Glomerular visceral epithelial cell (primary cell): ENCODE data around the gene RNF144B.
"Not testable (repeated sequence)": the region's sequence is repeated elsewhere in the genome, so short reads cannot be mapped to it uniquely, and the experiment has no call there.

ENCODE experiments used
- DNase-seq: peaks from one replicate; pipeline ENCODE4 v3.0.0-alpha.2; 2016; ENCODE audit errors: extremely low spot score

RNF144B gene

DNA sequence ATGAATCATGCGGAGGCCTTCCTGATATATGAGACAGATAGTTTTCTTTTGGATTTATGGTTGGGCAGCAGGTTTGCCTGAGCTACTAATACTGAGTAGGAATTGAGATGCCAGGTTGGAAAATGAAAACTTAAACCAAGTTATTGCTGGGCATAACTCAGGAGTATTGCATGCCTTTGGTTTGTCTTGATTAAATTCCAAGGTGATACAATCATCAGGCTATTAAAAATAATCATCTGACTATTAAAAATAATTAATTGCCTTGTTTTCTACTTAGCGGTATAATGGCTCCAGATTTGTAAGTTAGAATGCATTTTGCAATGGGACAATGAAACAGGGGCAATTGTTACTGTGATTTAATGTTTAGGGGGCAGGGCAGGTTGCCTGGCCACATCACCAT, 15.5 kb upstream of the RNF144B start:
- no peak for DNase-seq

DNA sequence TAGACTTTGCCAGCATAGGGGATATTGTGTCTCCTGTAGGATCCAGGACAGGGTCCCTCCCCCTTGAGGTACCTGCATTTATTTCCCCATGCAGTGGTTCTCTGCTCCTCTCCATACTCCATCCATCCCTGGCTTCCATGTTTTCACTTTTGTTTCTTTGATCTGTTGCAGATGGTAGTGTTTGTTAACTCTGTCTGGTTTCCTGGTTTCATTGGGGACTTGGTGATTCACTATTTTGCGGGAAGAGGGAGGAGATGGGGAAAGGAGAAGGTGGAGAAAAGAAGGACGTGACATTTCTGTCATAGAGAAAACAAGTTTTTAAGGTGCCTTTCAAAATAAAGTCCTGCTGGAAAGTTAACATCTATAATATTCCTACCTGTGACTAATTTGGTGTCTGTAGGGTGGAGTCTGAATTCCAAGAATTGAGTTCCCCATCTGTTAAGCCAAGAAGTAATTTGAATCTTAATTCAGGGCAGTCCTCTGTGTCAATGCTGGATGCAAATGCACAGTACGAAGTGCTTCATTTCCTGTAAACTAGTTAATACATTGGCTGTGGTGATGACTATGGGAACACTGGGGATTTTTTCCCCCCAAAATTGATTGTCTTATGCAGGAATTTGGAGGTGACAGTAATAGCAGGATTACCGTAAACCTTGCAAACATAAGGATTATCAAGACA, 6.9 kb upstream of the RNF144B start:
- no peak for DNase-seq

DNA sequence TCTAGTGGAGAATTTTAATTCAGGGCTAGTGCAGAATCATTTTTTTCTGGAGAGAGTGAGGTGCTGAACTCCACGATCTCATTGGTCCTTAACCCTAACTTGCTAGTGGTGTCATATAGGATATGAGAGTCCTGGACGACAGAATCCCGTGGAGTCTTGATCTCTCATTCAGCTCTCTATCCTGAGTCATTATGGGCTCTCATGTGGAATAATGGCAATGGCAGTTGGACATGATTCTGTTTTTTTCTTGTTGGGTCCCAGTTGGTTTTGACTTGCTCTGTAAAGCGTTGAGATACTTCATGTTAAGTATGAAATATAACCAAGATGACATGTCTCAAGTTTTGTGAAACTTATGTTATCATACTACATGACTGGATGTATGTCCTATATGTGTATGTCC, 6.3 kb upstream of the RNF144B start:
- DNase-seq: no peak

DNA sequence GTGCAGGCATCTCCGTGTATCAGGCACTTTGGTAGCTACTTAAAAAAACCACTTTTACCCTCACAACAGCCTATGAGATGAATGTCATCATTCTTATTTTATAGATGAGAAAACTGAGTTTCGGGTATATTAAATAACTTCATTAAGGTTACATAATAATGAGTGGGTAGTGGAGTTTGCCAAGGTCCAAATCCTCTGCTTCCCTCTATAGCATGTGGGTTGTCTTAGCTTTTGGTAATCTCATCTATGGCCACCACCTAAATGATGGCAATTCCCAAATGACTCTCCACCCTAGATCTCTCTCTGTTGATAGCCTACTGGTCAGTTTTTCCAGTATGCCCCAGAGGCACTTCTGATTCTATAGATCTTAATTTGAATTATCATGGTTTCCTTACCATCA, 3.7 kb upstream of the RNF144B start:
- DNase-seq: no peak

DNA sequence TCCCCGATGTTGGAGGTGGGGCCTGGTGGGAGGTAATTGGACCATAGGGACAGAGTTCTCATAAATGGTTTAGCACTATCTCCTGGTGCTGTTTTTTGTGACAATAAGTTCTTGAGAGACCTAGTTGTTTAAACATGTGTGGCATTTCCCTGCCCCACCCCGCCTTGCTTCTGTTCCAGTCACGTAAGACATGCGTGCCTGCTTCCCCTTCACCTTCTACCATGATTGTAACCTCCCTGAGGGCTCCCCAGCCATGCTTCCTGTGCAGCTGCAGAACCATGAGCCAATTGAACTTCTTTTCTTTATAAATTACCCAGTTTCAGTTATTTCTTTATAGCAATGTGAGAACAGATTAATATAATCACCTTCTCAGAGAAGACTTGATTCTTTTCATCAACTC, 2.5 kb upstream of the RNF144B start:
- DNase-seq: no peak

DNA sequence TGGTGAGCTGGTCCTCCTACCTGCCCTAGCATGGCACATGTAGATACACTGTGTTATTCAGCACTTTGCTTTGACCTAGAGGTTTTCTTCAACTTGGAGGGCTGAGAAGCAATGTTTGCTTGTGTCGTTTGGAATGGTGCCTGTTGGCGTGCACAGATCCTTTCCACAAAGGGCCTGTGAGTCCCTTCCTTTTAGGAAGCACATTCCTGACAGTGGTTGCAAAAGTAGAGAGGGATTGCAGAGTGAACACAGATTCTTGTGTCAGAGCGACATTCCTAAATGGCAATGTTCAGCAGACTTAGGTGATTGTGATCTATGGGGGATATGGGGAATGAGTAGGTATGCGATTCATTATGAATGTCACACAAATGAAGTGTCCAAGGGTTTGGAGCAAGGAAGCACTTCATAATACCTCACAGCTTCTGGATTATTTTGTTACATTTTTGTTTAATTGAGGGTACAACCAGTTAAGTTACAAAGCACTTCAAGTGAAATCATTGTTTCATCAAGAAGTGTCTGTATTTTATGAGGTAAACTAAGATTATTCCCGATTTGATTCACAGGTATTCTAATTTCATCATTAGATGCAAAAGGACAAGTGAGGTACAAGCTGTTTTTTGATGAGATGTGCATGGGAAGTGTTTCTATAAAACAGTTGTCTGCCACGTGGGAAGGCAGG, 713 bp upstream of the RNF144B start:
- no peak for DNase-seq

DNA sequence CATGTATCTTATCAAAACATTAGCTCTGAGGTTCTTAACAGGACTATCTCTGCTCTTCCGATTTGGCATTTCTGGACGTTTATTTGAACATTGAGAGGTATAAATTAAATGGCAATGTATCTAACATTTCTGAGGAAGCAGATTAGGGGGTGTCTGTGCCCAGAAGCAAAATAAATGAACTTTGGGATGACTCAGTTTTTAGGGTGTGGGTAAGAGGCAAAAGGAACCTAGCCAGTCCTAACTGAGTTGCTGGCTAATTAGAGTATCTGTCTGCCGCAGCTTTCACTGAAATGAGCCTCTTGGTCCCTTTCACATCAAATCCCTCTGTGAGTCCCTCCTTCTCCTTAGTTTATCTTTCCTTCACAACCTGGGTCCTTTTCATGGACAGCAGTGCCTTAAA, 1.1 kb downstream of the RNF144B start:
- DNase-seq: no peak

DNA sequence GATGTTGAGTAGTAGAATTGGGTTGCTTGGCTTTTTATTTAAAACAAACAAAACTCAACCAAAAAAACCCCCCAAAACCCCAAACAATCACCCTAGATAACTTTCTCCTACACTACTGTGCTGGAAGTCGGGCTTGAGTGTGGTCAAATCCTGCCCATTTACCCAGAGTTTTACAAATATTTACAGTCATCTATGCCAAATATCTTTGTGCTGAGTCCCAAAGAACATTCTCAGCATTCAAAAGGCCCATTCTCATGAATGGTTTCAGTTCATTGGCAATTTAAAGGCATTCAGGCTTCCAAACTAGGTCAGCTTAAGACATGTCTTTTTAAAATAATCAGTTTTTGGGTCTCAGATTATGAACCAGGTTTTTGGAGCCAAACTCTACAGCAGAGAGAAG, 1.8 kb downstream of the RNF144B start:
- DNase-seq: peak; percentile 45

DNA sequence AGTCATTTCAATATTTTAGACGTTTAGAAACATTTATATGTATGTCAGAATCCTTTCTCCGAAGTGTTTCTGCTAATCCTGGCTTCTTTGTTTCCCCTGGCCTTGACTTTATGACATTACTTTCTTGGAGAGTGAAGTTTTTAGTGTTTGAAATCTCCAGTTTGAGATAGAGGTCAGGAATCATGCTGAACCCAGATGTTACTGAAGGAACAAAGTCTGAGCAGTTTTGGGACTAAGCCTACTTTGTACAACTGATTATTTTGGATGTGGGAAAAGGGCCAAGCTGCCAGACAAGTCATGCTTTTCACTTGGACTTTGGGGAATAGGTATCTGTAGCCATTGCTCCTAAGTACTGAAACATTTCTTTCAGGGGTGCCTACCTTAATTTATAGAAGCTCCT, 2.3 kb downstream of the RNF144B start:
- no peak for DNase-seq

DNA sequence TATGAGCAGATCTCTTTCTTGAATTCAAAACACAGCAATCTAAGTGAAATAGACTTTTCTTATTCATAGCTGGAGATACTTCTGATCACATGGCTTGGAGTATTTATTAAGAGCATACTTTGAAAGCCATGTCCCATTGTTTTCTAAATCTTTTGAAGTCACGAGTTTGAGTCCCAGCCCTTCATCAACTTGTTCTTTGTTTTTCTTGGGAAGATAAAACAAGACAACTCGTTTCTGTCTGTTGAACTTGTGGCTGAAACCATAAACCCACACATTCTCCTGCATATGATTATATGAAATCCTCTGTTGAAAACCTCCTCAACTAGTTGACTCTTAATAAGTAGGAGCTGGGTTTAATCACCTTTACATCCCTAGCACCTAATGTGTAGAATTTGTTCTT, 3.3 kb downstream of the RNF144B start:
- no peak for DNase-seq

DNA sequence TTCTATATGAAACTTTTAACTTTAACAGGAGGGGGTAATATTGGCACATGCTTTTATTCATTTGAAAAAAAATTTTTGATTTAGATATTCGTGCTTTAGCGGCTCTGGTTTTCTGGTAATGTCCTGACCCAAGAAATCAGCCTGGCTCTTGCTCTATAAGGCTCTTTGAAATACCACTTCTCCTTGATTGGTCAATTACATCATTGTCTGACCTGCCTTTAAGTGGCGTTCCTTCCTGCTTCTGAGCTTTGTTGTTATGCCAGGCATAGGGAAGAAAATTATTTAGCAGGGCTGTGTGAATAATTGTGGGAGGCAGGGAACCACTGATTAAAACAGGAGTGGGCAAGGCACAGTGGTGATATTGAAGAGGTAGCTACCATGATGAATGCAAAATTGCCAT, 3.9 kb downstream of the RNF144B start:
- DNase-seq: no peak

DNA sequence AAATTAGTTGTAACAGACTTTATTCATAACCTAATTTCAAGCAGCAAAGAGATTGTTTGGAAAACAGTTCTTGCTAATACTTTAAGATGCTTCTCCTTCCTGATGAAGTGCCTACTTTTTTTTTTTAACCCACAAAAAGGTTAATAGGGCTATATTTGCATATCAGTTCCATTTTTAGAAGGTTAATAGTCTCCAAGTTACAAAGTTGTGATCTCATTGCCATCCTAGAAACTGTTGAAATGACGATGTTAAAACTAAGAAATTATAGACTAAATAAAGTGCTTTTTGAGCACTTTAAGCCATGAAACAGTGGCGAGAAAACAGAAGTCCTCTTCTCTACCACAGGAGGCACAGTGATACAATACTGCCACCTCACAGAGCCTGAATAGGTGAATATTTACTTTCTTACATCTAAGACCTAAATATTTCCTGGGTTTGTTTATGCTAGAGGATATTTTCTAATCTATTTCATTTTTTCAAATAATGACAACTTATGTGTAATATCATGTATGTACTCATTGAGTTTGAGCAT, 5.3 kb downstream of the RNF144B start:
- DNase-seq: no peak

DNA sequence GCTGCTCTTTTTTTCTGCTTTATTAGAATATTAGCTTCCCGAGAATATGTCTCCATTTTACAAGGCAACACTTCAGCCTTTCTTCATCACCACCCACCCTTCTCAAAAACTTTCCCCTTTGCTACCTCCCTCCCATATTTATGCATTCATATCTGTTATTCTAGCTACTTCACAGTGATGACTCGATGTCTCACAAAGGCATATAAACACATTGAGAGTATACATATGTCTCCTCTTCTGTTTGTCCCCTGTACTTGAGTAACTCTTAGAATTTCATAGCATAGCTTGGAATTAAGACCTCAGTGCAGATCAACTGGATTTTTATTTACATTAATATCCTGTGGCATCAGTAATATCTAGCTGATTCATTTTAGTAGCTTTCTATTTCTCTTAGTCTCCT, 6.5 kb downstream of the RNF144B start:
- DNase-seq: no peak

DNA sequence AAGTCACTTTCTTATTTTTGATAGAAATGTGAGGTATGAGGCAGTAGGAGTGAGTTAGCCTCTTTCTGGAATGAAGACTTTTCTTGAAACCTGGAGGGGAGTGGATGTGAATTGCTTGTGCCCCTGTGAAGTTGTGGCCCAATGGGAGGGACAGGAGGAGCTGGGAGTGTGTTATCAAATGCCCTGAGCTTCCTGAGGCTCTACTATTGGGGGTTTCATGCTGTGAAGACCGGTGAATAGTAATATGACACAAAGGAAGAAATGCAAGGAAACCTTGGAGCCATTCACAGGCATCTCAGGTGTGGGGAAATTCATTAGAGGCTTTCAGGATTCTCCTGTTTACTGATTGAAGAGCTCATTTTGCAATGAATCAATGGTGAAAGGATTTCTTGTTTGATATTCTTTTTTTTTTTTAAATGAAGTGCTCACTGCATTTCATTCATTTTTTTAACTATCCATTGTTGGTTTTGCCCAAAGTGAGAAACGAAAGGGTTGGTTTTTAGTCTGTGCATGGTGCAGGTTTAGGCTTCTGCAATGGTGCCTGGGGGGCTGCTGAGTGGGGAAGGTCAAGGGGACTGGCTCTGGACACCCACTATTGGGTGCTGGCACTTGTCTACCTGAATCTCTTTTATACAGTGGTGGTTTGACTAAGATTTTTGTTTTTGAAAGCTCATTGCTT, 8.2 kb downstream of the RNF144B start:
- no peak for DNase-seq

DNA sequence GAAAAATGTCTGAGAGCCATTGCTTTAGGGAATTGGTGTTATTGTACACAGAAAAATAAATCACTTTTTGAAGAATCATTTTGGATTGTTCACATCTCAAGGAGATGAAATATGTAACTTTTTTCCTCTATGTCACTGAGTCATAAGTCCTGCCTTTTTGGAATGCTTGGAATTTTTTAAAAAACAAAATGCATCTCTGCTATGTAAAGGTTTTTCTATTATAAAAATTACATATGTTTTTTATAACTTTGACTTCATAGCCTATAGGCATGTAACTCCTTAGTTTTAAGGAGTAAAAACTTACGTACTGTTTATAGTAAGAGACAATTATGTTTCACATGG, 8.7 kb downstream of the RNF144B start:
- DNase-seq: no peak

DNA sequence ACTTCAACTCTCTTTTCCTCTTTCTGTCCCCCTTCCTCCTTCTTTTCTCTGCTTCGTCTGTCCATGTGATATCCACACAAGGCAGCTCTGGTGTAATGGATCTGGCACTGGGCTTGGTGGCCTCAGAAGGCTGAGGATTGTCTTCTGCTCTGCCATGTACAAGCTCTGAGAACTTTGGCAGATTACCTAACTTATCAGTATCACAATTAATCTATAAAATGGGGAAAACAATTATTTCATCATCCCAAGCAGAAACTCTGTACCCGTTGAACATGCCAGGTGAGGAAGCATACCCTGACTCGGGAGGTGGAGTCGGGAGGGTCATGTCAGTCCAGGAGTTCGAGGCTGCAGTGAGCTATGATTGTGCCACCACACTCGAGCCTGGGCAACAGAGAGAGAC, 10.6 kb downstream of the RNF144B start:
- DNase-seq: no peak

DNA sequence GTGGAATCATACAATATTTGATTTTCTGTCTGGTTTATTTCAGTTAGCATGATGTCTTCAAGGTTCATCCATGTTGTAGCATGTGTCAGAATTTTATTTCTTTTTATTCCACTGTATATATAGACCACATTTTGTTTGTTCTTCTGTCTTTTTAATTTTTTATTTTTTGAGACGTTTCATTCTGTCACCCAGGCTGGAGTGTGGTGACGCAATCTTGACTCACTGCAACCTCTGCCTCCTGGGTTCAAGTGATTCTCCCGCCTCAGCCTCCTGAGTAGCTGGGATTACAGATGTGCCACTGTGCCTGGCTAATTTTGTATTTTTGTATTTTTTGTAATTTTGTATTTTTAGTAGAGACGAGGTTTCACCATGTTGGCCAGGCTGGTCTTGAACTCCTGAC, 11.1 kb downstream of the RNF144B start:
- DNase-seq: not testable (repeated sequence)

DNA sequence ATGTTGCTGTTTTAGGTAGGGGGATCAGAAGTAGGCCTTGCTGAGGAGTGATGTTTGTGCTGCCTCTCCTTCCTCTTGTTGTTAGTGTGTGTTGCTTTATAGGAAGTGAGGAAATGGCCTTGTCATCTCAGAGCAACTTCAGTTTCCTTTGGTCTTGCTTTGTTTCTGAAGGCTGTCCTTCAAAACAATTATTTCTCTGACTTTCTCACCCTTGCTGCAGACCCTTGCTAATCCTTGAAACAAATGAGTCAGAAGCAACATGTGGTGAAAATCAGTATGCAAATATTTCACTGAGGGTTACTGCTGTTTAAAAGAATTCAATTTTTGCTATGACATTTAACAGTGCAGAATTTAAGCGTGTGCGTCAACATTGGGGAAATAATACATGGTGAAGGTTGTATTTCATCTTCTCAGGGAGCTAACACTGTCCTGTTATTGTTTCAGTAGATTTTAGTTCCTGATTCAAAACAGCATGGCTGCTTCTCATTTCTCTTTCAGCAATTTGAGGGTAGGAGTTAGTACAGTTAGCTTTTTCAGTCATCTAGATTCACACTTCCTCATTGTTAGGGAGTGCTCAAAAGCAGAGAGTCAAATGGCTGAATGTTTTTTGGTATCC, 13.8 kb downstream of the RNF144B start:
- DNase-seq: peak; percentile 39

DNA sequence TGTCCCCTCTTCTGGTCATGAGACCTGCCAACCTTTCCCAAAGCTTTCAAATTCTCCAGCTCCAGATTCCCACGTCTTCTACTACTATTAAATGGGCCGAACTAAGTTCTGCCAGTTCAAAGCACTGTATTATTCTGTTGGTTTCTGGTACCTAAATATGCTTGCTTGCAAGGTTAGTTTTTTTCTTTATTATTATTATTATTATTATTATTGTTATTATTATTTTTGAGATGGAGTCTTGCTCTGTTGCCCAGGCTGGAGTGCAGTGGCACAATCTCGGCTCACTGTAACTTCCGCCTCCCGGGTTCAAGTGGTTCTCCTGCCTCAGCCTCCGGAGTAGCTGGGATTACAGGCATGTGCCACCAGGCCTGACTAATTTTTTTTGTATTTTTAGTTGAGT, 17.8 kb downstream of the RNF144B start:
- not testable (repeated sequence) for DNase-seq

DNA sequence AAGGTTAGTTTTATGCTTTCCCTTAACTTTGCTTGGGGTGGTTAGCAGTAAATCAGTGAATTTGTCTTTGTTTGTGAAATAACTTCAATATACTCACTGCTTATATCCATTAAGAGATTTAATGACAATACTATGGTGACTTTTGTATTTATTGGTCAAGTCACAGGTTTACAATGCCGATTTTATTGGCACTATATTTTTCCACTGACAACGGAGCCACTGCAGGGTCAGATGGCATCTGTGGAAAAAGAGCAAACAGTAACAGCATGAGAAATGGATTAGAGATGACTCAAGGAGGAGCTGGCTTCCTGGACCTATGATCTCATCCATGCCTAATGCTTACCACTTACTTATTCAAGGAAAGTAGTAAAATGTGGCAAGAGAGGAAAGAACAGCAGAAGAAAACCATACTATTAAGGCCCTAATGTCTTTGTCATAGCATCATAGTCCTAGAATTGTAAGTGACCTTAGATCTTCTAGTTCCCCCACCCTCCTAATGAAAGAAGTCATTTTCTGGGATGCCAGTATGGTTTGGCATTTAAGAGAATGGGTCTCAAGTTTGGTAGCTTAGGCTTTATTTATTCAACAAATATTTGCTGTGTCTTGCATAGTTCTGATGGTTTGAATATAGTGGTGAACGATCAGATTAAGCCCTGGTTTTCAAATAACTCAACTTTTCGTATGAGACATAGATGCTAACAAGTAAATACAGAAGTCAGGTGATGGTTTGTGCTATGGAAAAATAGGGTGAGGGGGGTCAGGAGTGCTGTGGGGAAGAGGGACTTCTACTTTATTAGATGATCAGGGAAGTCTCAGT, 18.5 kb downstream of the RNF144B start:
- DNase-seq: peak; percentile 81

DNA sequence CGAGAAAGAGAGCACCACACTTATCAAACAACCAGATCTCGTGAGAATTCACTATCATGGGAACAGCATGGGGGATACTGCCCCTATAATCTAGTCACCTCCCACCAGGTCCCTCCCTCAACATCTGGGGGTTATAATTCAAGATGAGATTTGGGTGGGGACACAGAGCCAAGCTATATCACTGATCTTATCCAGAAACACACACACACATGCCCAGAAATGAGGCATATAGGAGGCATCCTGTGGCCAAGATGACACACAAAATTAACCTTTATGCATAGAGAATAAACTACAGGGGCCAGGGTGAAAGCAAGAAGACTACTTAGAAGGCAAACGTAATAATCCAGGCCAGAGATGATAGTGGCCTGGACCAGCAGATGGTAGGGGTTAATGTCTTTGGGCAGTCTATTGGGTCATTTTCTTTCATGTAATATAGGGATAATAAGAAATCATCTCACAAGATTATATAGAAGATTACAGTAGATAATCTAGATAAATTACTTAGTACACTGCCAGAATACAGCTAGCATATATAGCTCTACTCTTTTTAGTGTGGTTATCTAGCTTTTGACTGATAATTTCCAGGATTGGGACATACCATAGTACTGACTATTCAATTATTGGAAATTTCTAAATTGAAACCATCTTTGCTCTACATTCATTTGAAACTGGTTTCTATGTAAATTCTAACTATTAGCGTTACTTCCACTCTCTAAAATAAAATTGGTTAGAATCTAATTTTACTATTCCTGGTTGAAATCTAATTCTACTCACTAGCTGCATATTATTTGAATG, 20.0 kb downstream of the RNF144B start:
- no peak for DNase-seq
